ENCODE measurements around the gene WWC2. TPM values are rescaled to one million over a fixed set of nuclear protein-coding genes. Genes with fewer than 3 reads are reported as not detected.

Gene WWC2
- total and polyA plus RNA-seq, 9 donors: 9.4 to 43.0 (median 32.5) TPM

DNA sequence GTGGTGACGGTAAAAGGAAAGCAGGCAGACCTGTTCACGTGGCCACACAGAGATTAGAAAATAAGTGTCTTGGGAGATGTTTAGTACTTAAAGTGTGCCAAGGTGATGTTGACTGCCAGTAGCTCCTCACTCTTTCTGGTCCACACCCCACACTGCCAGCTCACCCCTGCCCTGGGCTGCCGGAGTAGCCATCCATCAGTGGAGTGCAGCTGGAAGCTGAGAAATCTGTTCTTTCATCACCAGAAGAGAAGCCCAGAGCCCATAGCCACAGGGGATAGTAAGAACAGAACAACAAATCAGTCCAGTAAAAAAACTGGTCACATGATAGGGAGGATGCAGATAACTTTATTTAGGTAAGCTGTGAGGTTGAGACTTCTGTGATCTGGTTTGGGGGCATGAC is 64.1 kb downstream of the WWC2 start:
- peaks cover 3% of the 10 kb centered on the region for H3K4me1 ChIP-seq (ENCODE audit: insufficient read depth)
- intact Hi-C loops (cut with DNase I): no loop called here
- H3K4me3 ChIP-seq: no peak overlapping the region
- 81 to 92% (median 91%) methylated on average over 3 of the region's 3 CpGs for WGBS, 3 donors
- H3K36me3 ChIP-seq: no peaks in the 10 kb centered on the region
- DNase-seq: no peak
- H3K27ac ChIP-seq: no peak overlapping the region
- TF ChIP-seq POLR2A (IDR thresholded peaks at IDR 0.05): no peak
- TF ChIP-seq, protein P1, sequence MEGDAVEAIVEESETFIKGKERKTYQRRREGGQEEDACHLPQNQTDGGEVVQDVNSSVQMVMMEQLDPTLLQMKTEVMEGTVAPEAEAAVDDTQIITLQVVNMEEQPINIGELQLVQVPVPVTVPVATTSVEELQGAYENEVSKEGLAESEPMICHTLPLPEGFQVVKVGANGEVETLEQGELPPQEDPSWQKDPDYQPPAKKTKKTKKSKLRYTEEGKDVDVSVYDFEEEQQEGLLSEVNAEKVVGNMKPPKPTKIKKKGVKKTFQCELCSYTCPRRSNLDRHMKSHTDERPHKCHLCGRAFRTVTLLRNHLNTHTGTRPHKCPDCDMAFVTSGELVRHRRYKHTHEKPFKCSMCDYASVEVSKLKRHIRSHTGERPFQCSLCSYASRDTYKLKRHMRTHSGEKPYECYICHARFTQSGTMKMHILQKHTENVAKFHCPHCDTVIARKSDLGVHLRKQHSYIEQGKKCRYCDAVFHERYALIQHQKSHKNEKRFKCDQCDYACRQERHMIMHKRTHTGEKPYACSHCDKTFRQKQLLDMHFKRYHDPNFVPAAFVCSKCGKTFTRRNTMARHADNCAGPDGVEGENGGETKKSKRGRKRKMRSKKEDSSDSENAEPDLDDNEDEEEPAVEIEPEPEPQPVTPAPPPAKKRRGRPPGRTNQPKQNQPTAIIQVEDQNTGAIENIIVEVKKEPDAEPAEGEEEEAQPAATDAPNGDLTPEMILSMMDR (IDR thresholded peaks at IDR 0.05): no peak
- no peak for TF ChIP-seq EP300 (IDR thresholded peaks at IDR 0.05)
- no peaks in the 10 kb centered on the region for H3K9me3 ChIP-seq
- H3K27me3 ChIP-seq: no peaks in the 10 kb centered on the region

- no peak for TF ChIP-seq POLR2A (IDR thresholded peaks at IDR 0.05)
- TF ChIP-seq, protein P1 (IDR thresholded peaks at IDR 0.05): no peak
- no peak for TF ChIP-seq EP300 (IDR thresholded peaks at IDR 0.05)
- no peaks in the 10 kb centered on the region for H3K9me3 ChIP-seq
- H3K4me3 ChIP-seq: no peak overlapping the region
- peaks cover 3% of the 10 kb centered on the region for H3K4me1 ChIP-seq (ENCODE audit: insufficient read depth)
- intact Hi-C loops (cut with DNase I): no loop called here
- H3K27me3 ChIP-seq: no peaks in the 10 kb centered on the region
- DNase-seq: no peak
- H3K36me3 ChIP-seq: no peaks in the 10 kb centered on the region
- no peak overlapping the region for H3K27ac ChIP-seq
- WGBS, 3 donors: 27 to 46% (median 28%) methylated on average over 1 of the region's 1 CpG
Measured at GRCh38 chr4:183164963-183165362, 65.9 kb downstream of the WWC2 start.

GRCh38 chr4:183165376-183165775 is 66.3 kb downstream of the WWC2 start:
- Histone ChIP-seq H3K9me3 (no peaks in the 10 kb centered on the region), H3K4me3 (no peak overlapping the region), H3K36me3 (no peaks in the 10 kb centered on the region), H3K27ac (no peak overlapping the region), H3K27me3 (no peaks in the 10 kb centered on the region), H3K4me1 (ENCODE audit: insufficient read depth) (peaks cover 3% of the 10 kb centered on the region)
- no peak for DNase-seq
- WGBS, 3 donors: 0 to 7% (median 3%) methylated on average over 1 of the region's 1 CpG
- intact Hi-C loops (cut with DNase I): no loop called here
- TF ChIP-seq EP300 (IDR thresholded peaks at IDR 0.05) (no peak), POLR2A (IDR thresholded peaks at IDR 0.05) (no peak)
- TF ChIP-seq, protein P1 (IDR thresholded peaks at IDR 0.05): no peak

- intact Hi-C loops (cut with DNase I): no loop called here
- Histone ChIP-seq H3K27me3 (no peaks in the 10 kb centered on the region), H3K27ac (no peak overlapping the region), H3K4me1 (ENCODE audit: insufficient read depth) (peaks cover 12% of the 10 kb centered on the region), H3K4me3 (no peak overlapping the region), H3K9me3 (no peaks in the 10 kb centered on the region), H3K36me3 (no peaks in the 10 kb centered on the region)
- DNase-seq: no peak
- TF ChIP-seq POLR2A (IDR thresholded peaks at IDR 0.05) (no peak), EP300 (IDR thresholded peaks at IDR 0.05) (no peak)
- TF ChIP-seq, protein P1 (IDR thresholded peaks at IDR 0.05): no peak
Measured at GRCh38 chr4:183170894-183171293, 71.8 kb downstream of the WWC2 start.
